LHCN-M2 (cell line): ENCODE measurements around the gene ELMO1. TPM values are rescaled to one million over a fixed set of nuclear protein-coding genes. Genes with fewer than 3 reads are reported as not detected.
A peak's percentile ranks its signal among the peaks of the same experiment; 100 is the strongest.

ENCODE experiments used
- DNase-seq: peaks from one replicate; pipeline ENCODE4 v3.0.0-alpha.2; 2012; ENCODE audit warnings: low read depth
- total RNA-seq: library from RNA; depleted of rRNA; stranded (reverse); fragments of >200 nt; gene quantifications from 2 replicates; pipeline ENCODE4 v1.2.3, GENCODE V29; 2014

The ELMO1 gene
- total RNA-seq, 1 experiment from 2014 or later, result not detected

DNA sequence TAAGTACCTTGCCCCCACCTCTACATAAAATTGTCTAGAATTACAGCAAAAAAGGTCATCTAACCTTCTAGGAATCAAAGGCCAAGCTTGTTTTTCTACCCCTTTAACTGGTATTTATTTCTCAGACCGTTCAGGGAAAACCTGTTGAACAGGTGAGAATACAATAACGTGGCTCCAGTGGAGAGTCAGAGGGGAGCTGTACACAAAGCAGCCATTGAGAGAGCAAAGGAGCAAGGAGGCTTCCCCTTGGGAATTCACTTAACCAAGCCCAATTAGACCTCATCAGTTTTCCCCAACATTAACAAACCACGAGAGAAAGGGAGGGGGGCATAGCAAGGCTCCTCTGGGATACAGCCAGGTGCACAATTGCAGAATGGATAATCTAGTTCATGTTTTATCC is 101.9 kb downstream of the ELMO1 start:
- DNase-seq, result no peak

GRCh38 chr7:37344886-37345579 is 103.6 kb downstream of the ELMO1 start:
- DNase-seq, result no peak

DNA sequence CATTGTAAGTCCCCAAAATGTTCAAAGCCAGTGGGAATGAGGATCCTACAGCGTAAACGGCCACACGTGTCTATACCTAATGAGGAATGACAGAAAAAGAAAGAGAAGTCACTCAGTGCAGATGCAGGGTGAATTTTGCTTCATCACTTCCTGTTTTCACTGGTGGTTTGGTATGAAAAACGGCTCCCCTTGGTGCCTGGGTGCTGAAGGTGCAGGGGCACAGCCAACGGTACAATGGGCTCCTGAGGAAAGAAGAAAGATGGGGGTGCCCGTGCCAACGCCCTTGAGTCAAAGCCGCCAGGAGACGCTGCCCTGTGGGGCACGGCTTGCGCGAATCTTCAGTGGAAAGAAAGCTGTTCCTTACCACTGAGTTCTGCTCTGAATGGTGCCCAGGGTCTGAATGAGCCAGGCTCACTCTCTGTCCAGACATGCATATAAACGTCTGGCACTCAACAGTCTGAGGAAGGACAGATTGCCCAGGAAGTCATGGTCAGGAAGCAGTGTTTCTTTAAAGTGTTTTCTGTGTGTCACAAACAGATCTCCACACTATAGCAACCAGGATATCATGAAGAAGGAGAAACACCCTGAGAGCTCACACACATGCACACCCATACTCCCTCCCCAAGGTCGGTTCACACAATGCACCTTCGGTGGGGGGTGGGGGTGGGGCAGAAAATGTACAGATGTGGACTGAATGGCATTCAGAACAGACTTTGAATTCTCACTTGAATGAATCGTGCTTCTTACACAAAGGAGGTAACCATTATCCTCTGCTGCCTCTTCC is 105.8 kb downstream of the ELMO1 start:
- DNase-seq, result no peak

DNA sequence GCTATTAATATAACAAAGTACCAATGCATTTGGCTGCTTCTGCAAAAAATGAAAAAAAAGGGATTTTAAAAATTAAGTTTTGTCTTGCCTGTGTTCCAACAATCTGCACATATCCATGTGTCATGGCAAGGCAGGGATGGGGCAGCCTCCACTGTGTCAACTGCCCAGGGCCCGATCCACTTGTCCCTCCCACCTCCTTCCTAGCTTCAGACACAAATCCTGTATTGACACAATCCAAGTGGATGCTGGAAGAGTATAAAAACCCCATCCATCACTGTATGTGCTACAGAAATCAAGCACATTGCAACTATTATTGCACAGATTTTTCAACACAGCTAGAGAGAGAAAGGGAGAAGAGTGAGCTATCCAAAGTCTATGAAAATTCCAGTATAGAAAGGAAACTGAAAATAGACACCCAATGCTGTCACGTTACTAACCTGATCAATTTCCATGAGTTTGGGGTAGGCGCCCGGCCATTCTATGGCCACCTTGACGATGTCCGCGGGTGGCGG is 106.4 kb downstream of the ELMO1 start:
- no peak for DNase-seq

GRCh38 chr7:37341033-37341630 is 107.5 kb downstream of the ELMO1 start:
- DNase-seq, result no peak

DNA sequence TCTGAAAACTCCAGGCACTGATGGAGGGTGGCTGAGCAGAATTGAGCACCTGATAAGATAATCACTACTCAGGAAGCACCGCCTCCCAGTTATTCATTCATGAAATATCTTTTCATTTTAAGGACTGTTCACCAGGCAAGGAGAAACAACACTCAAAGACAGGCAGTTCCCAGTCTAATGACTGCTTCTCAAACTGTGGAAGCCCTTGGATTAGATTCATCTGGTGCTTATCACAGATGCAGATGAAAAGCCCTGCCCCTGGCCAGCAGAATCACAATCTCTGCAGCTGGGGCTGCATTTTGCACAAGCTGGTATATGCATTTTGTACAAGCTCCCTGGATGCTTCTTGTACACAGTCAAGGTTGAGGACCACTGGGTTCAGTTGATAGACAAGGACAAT is 109.7 kb downstream of the ELMO1 start:
- DNase-seq, result no peak

DNA sequence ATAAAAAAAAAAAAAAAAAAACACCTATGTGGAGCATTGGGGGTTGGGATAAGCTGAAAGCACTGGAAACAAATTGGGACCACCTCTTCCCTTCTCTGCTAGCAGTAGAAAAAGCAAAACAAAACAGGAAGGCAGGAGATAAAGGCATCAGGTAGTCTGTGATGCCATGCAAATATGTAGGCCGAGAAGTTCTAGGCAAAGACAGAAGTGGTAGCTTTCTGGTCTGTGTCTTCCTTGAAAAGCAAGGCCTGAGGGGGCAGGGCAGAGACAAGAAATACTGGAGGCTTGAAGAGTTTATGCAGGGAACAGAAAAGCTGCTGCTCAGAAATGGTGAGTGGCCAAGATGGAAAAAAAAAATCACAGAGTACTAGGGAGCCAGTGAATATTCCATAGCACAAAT is 111.1 kb downstream of the ELMO1 start:
- no peak for DNase-seq

- no peak for DNase-seq
Observed at GRCh38 chr7:37336259-37336658, 112.4 kb downstream of the ELMO1 start.

- no peak for DNase-seq
Observed at GRCh38 chr7:37333075-37333474, 115.6 kb downstream of the ELMO1 start.

- DNase-seq, result no peak
Observed at GRCh38 chr7:37332243-37333016, 116.2 kb downstream of the ELMO1 start.

DNA sequence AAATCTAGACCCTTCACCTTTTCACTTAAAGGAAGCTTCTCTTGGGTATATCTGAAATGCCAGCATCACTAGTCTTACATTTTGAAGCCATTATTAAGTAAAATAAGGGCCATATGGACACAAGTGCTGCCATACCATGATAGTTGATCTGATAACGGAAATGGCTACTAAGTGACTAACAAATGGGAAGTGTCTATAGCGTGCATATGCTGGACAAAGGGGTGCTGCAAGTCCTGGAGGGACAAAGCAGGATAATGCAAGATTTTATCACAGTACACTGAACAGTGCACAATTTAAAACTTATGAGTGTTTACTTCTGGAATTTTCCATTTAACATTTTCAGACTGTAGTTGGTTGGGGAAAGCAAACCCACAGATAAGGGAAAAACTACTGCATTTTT is 117.9 kb downstream of the ELMO1 start:
- DNase-seq, result no peak

- DNase-seq, result no peak
Observed at GRCh38 chr7:37329940-37330339, 118.7 kb downstream of the ELMO1 start.

- DNase-seq, result no peak
Observed at GRCh38 chr7:37327288-37327687, 121.4 kb downstream of the ELMO1 start.

- no peak for DNase-seq
Observed at GRCh38 chr7:37323966-37324365, 124.7 kb downstream of the ELMO1 start.

DNA sequence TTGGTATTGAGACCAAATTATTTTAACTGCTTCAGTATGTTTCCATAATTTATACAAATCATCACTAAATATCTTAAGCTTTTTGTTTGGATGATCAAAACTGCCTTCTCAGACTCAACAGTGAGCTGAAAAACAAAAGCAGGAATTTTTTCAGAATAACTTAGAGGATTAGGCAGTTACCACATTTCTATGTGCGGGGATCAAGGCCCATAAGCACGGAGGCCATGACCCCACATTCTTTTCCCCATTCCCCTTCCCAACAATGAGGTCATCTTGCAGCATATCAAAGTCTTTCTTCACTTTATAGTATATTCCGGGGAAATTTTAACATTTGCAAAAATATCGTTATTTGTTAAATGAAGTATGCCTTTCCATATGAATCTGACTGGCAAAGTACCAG is 125.8 kb downstream of the ELMO1 start:
- DNase-seq, result no peak

GRCh38 chr7:37320848-37321468 is 127.7 kb downstream of the ELMO1 start:
- no peak for DNase-seq

- DNase-seq, result peak; percentile 4
Observed at GRCh38 chr7:37320140-37320847, 128.4 kb downstream of the ELMO1 start.

DNA sequence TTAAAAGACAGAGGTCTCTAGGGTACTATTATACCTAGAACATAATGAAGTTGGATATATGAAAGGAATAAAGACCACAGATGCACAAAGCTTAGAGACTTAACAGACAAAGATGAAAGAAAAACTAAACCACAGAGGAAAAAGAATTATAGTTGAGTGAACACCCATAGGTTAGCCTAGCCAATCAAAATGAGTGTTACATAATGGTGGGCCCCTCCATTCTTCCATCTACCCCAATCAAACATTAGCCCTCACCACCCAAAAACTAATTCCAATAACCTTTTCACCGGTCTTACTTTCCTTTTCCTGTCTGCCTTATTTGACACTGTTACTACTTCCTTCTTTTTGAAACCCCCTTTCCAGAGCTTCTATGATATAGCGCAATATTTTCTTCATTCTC is 130.1 kb downstream of the ELMO1 start:
- no peak for DNase-seq

DNA sequence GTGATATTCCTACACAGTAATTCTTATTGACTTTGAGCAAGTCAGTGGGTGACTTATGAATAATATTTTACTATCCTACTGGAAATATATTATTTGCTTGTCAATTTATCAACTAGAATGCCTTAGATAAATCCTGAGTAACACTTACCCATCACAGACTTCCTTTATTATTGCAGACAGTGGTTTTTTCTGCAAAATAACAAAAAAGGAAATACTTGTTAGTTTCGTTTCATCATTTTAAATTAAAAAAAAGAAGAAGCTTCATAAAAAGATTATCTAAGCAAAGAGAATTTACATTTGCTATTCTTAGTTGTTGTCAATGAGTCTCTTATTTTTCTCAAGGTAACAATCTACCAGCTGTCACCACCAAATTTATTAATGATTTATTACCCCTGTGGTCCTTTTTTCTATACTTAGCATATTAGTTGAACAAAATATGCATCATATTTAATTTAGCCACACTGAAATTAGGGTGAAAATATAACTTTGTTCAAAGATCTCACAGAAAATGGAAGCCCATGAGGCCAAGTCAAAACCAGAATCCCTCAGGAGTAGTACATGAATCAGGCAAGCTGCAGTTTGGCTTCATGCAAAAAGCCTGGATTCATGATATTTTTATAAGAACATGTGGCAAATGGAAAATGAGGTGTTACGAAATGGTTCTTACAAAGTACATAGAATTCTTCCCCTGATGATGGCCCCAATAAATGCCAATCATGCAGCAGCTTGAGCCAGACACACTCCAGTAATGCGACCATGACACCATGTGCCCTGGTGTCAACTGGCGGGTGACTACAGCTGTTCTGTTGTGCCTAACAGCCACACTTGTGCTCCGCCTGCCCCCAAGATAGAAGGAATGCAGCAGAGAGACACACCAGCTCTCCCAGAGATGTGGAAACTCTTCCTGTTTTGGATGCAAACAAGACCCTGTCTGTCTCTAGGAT is 132.6 kb downstream of the ELMO1 start:
- DNase-seq, result peak; percentile 5

DNA sequence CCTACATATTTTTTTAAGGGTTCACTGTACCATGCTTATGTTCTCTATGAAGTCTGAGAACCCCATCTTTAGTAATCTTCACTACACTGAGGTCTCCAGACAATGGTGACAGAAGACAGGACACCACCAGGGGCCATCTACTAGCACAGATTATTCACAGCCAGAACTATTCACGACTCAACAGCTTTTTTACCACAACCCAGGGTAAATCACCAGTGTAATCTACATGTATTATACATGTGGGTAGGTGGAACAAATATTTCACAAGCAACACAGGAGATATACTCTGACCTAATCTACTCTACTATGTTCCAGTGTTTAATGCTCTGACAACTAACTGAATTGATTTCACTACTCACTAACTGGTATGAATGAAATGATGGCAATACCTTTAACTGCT is 136.1 kb downstream of the ELMO1 start:
- DNase-seq, result no peak
